Activated CD8-positive, alpha-beta T cell treated with anti-CD3 and anti-CD28 coated beads for 36 hours (primary cell): ENCODE data around the gene WBP1L. TPM values are rescaled to one million over a fixed set of nuclear protein-coding genes. Genes with fewer than 3 reads are reported as not detected.
A peak's percentile ranks its signal among the peaks of the same experiment; 100 is the strongest.
"Not testable (repeated sequence)": the region's sequence is repeated elsewhere in the genome, so short reads cannot be mapped to it uniquely, and the experiment has no call there.

ENCODE experiments used
- ATAC-seq: fragments of 200-7000 bp; cut with Tn5 transposase; one replicate; pipeline ENCODE4 v1.10.0; 2021; ENCODE audit warnings: mild to moderate bottlenecking, moderate library complexity
- CTCF ChIA-PET: fragments of 350-600 bp; sonication (Branson Sonifier 250); formaldehyde crosslinking; loops from one replicate; lab custom pipeline; 2021; ENCODE audit warnings: antibody characterized with exemption; lab: Charles Lee
- POLR2A ChIA-PET: fragments of 350-600 bp; sonication (Branson Sonifier 250); formaldehyde crosslinking; loops from one replicate; lab custom pipeline; 2021; ENCODE audit warnings: antibody characterized with exemption; lab: Charles Lee
- DNase-seq: peaks from one replicate; pipeline ENCODE4 v3.0.0-alpha.2; 2020
- H3K27ac Mint-ChIP-seq: one replicate; pipeline ENCODE4 v1.8.0; 2021; ENCODE audit warnings: mild to moderate bottlenecking, mixed read lengths
- H3K27me3 Mint-ChIP-seq: one replicate; pipeline ENCODE4 v1.8.0; 2021; ENCODE audit warnings: mixed read lengths
- H3K36me3 Mint-ChIP-seq: one replicate; pipeline ENCODE4 v1.8.0; 2021; ENCODE audit warnings: low read depth, mixed read lengths
- H3K4me1 Mint-ChIP-seq: one replicate; pipeline ENCODE4 v1.8.0; 2021; ENCODE audit warnings: low read depth, mixed read lengths
- H3K4me3 Mint-ChIP-seq: one replicate; pipeline ENCODE4 v1.8.0; 2021; ENCODE audit warnings: mild to moderate bottlenecking, moderate library complexity, mixed read lengths
- H3K9me3 Mint-ChIP-seq: one replicate; pipeline ENCODE4 v1.8.0; 2021; ENCODE audit warnings: mixed read lengths
- intact Hi-C: fragments of 100-400 bp; cut with micrococcal nuclease; formaldehyde crosslinking; loops from one replicate; pipeline ENCODE4 v1.10.0; 2022
- total RNA-seq, 2 experiments: library from RNA; stranded (reverse); gene quantifications; one replicate each; pipeline ENCODE4 v1.2.3, GENCODE V29; 2021
- TF ChIP-seq, protein P1 (sequence below): fragments of 200-600 bp; IDR thresholded peaks from one replicate; pipeline ENCODE4 v1.8.0; 2022; ENCODE audit warnings: antibody characterized with exemption, mild to moderate bottlenecking

The WBP1L gene
- total RNA-seq, 2 experiments from 2014 or later = 11.4 to 12.7 TPM

- Mint-ChIP-seq H3K4me1 (peaks cover 61% of the 10 kb centered on the region), H3K36me3 (peaks cover 22% of the 10 kb centered on the region), H3K27me3 (no peaks in the 10 kb centered on the region), H3K27ac (peak within 1 kb of the TSS; percentile 93), H3K9me3 (no peaks in the 10 kb centered on the region), H3K4me3 (peak within 1 kb of the TSS; percentile 82)
- TF ChIP-seq, protein P1, sequence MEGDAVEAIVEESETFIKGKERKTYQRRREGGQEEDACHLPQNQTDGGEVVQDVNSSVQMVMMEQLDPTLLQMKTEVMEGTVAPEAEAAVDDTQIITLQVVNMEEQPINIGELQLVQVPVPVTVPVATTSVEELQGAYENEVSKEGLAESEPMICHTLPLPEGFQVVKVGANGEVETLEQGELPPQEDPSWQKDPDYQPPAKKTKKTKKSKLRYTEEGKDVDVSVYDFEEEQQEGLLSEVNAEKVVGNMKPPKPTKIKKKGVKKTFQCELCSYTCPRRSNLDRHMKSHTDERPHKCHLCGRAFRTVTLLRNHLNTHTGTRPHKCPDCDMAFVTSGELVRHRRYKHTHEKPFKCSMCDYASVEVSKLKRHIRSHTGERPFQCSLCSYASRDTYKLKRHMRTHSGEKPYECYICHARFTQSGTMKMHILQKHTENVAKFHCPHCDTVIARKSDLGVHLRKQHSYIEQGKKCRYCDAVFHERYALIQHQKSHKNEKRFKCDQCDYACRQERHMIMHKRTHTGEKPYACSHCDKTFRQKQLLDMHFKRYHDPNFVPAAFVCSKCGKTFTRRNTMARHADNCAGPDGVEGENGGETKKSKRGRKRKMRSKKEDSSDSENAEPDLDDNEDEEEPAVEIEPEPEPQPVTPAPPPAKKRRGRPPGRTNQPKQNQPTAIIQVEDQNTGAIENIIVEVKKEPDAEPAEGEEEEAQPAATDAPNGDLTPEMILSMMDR = peak; percentile 21
- intact Hi-C loops = loop anchor here (5.0 kb wide), 2 partner anchors 38 to 68 kb away; no protein-coding TSS in a partner anchor
- POLR2A ChIA-PET = interaction anchor here (0.5 to 3.4 kb wide), 11 partner anchors 10 to 294 kb away, joined by 3 to 27 read pairs (median 5); partner anchors contain the start of genes CUEDC2, FBXL15, TRIM8 and WBP1L
- peak; percentile 15 for ATAC-seq
- peak; percentile 73 for DNase-seq
- CTCF ChIA-PET = interaction anchor here (0.7 to 3.7 kb wide), 22 partner anchors 9 to 212 kb away, joined by 3 to 20 read pairs (median 4); partner anchors contain the start of gene TRIM8
Observed at GRCh38 chr10:102714621-102715455, 28.9 kb upstream of the WBP1L start, which contains the start of gene SFXN2. Gene SFXN2, plus strand, starts transcription at chr10:102714636. Its CDS starts 12,001 bp downstream, at chr10:102726637.

DNA sequence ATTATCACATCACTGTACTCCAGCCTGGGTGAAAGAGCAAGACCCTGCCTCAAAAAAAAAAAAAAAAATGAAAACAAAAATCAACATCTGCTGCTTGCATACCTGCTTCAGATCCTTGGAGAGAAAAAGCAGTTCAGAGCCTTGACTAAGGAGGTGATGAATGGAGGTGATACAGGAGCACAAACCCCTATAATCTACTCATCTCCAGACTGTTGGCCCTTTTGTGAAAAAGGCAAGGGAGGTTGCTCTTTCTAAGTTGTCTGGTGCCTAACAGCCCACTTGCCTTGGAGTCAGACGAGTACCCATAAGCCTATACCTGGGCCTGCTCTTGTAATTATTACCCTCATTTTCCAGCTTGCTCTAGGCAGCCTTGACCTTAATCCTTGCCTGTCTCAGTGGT, 27.9 kb upstream of the WBP1L start:
- ChIA-PET POLR2A (interaction anchor here (1.1 to 3.4 kb wide), 3 partner anchors 9 to 28 kb away, joined by 4 to 27 read pairs (median 4); partner anchors contain the start of gene WBP1L), CTCF (interaction anchor here (1.4 kb wide), 1 partner anchor 8 kb away, joined by 3 read pairs; no protein-coding TSS in a partner anchor)
- no peak for ATAC-seq
- Mint-ChIP-seq H3K36me3 (peaks cover 26% of the 10 kb centered on the region), H3K4me3 (peak overlapping the region; percentile 82), H3K27me3 (no peaks in the 10 kb centered on the region), H3K27ac (peak overlapping the region; percentile 39), H3K9me3 (no peaks in the 10 kb centered on the region), H3K4me1 (peaks cover 56% of the 10 kb centered on the region)
- no peak for DNase-seq
- TF ChIP-seq, protein P1 = no peak
- intact Hi-C loops = no loop called here

DNA sequence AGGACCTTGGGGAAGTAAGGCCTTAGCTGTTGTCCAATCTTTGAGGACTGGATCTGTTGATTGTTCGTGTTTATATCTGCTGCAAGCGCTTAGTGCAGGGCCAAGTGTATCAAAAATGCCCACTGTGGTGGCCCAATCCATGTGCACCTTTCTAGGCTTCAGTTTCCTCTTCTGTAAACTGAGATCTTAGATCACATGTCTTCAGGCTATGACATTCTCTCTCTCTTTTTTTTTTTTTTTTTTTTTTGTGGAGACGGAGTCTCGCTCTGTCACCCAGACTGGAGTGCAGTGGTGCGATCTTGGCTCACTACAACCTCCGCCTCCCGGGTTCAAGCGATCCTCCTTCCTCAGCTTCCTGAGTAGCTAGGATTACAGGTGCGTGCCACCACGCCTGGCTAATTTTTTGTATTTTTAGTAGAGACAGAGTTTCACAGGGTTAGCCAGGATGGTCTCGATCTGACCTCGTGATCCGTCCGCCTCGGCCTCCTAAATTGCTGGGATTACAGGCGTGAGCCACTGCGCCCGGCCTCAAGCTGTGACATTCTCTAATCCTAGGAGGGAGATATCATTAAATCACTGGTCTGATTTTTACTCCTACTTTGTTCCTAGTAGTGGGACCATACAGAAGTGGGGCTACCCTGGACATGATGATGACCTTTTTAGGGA, 26.7 kb upstream of the WBP1L start:
- Mint-ChIP-seq H3K4me3 (peak overlapping the region; percentile 20), H3K4me1 (peaks cover 57% of the 10 kb centered on the region), H3K36me3 (peaks cover 31% of the 10 kb centered on the region)
- ATAC-seq, H3K27me3 Mint-ChIP-seq, DNase-seq, H3K27ac Mint-ChIP-seq, CTCF ChIA-PET, H3K9me3 Mint-ChIP-seq, intact Hi-C loops: not testable (repeated sequence)
- POLR2A ChIA-PET = interaction anchor here (1.1 to 1.6 kb wide), 2 partner anchors 8 to 15 kb away, joined by 4 read pairs; no protein-coding TSS in a partner anchor

- DNase-seq = no peak
- H3K9me3 Mint-ChIP-seq = no peaks in the 10 kb centered on the region
- H3K4me1 Mint-ChIP-seq = peaks cover 48% of the 10 kb centered on the region
- H3K27me3 Mint-ChIP-seq = no peaks in the 10 kb centered on the region
- no peak overlapping the region for H3K27ac Mint-ChIP-seq
- TF ChIP-seq, protein P1 = no peak
- intact Hi-C loops = no loop called here
- CTCF ChIA-PET = no interaction called here
- peaks cover 33% of the 10 kb centered on the region for H3K36me3 Mint-ChIP-seq
- no peak overlapping the region for H3K4me3 Mint-ChIP-seq
- POLR2A ChIA-PET = no interaction called here
- no peak for ATAC-seq
Observed at GRCh38 chr10:102718220-102718619, 25.5 kb upstream of the WBP1L start.

DNA sequence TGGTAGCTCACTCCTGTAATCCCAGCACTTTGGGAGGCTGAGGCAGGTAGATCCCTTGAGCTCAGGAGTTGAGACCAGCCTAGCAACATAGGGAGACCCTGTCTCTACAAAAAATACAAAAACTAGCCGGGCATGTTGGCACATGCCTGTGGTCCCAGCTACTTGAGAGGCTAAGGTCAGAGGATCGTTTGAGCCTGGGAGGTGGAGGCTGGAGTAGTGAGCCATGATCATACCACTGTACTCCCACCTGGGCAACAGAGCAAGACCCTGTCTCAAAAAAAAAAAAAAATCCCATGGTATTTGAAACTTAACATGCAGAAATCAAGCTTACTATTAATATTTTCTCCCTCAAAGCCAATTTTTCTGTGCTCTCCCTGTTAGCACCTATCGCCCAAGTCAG, 23.4 kb upstream of the WBP1L start:
- peaks cover 42% of the 10 kb centered on the region for H3K36me3 Mint-ChIP-seq
- ATAC-seq = no peak
- no peaks in the 10 kb centered on the region for H3K27me3 Mint-ChIP-seq
- H3K27ac Mint-ChIP-seq = no peak overlapping the region
- TF ChIP-seq, protein P1 = no peak
- intact Hi-C loops = no loop called here
- H3K4me1 Mint-ChIP-seq = peaks cover 46% of the 10 kb centered on the region
- no peak overlapping the region for H3K4me3 Mint-ChIP-seq
- ChIA-PET POLR2A (interaction anchor here (1.1 to 1.4 kb wide), 2 partner anchors 455 to 822 kb away, joined by 3 read pairs; no protein-coding TSS in a partner anchor), CTCF (interaction anchor here (1.0 to 1.8 kb wide), 5 partner anchors 20 to 50 kb away, joined by 3 to 6 read pairs (median 4); partner anchors contain the start of gene WBP1L)
- H3K9me3 Mint-ChIP-seq = no peaks in the 10 kb centered on the region
- DNase-seq = no peak
